ENCODE measurements around the gene DHRS11.

- no peak for TF ChIP-seq GATA2 (IDR thresholded peaks at IDR 0.05; ENCODE audit: low read depth, low read length)
- TF ChIP-seq GATA3 (IDR thresholded peaks at IDR 0.05; ENCODE audit: low read depth, low read length) = no peak
Measured at GRCh38 chr17:36599546-36600250, 8.0 kb downstream of the DHRS11 start.
